ENCODE measurements around the gene POLR2J. TPM values are rescaled to one million over a fixed set of nuclear protein-coding genes. Genes with fewer than 3 reads are reported as not detected.

POLR2J gene
- total RNA-seq, 1 experiment from 2014 or later: 70.0 TPM

DNA sequence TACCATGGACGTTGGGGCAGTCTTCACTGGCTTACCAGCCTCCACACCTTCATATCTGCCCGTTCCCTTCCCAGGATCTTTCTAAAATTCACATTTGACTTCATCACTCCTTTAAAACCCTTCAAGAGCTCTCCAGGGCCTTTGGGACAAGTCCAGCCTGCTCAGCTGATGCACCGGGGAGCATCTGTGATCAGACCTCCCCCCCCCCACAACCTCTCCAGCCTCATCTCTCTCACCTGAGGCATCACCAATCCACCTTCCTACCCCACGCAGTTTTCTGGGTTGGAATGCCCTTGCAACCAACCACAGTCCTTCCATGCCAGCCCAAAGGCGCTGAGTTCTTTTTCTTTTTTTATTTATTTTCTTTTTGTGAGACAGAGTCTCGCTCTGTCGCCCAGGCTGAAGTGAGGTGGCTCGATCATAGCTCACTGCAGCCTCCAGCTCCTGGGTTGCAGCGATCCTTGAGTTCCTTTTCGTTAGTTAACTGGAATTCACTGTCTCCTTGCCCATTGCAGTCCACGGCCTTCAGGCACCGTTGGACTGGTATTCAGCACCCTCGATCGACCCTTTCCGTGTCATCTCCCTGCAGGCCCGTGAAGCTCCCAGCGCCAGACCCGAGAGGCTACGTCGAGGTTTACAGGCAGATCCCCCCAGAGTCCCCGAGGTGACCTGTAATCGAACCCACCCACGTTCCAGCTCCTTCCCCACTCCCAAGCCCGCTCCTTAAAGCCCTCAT is 14.7 kb downstream of the POLR2J start:
- Mint-ChIP-seq H3K27me3 (ENCODE audit: insufficient read depth, unreplicated experiment) (no peaks in the 10 kb centered on the region), H3K27ac (ENCODE audit: unreplicated experiment) (peak overlapping the region; percentile 71), H3K9me3 (ENCODE audit: unreplicated experiment) (no peaks in the 10 kb centered on the region), H3K4me1 (ENCODE audit: low read depth, unreplicated experiment) (peaks cover 8% of the 10 kb centered on the region), H3K4me3 (ENCODE audit: unreplicated experiment) (peak overlapping the region; percentile 87), H3K36me3 (ENCODE audit: insufficient read depth, unreplicated experiment) (peaks cover 29% of the 10 kb centered on the region)
- no peak for TF ChIP-seq CTCF (IDR thresholded peaks at IDR 0.05; ENCODE audit: insufficient read depth in 1 of 2, low read depth in 1 of 2, low read length in 1 of 2, severe bottlenecking in 1 of 2, unreplicated experiment in 1 of 2)
- Histone ChIP-seq H3K4me1 (peaks cover 5% of the 10 kb centered on the region; the same call in 1 of the 2 replicates), H3K9me3 (no peaks in the 10 kb centered on the region), H3K36me3 (ENCODE audit: control insufficient read depth, insufficient read depth, low read length) (peaks cover 2% of the 10 kb centered on the region), H3K4me3 (ENCODE audit: low read depth, low read length) (peak overlapping the region; percentile 67), H3K27me3 (replicated peaks; ENCODE audit: control insufficient read depth, insufficient read depth, low read length) (no peaks in the 10 kb centered on the region)
- ChIA-PET POLR2A (interaction anchor here (0.6 to 1.0 kb wide), 3 partner anchors 9 to 68 kb away, joined by 3 to 5 read pairs (median 4); partner anchors contain the start of gene PRKRIP1), CTCF (interaction anchor here (0.6 to 1.1 kb wide), 2 partner anchors 59 to 1862 kb away, joined by 3 to 8 read pairs; no protein-coding TSS in a partner anchor)
- intact Hi-C loops (cut with micrococcal nuclease; ENCODE audit: unreplicated experiment): no loop called here
- DNase-seq: no peak
- BruUV-seq (replicated peaks): TSS peak; percentile 30

DNA sequence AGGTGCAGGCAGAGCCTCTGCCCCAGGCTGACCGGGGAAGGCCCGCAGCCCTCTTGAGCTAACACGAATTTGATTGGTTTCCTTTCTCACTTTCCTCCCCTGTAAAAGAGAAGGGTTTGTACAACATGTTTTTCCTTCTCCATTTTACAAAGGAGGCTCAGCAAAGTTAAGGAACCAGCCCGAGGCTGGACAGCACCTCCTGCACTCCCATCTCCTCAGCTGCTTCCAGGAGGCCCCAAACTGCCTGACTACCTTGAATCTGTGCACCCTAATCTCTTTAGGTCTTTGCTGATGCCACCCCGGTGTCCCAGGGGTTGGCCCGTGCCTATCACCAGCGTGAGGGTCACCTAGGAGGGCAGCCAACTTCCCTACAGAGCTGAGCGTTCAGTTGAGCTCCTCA is 18.3 kb downstream of the POLR2J start:
- ChIA-PET POLR2A (no interaction called here), CTCF (interaction anchor here (0.7 kb wide), 1 partner anchor 861 kb away, joined by 4 read pairs; no protein-coding TSS in a partner anchor)
- no peaks in the 10 kb centered on the region for H3K4me1 ChIP-seq
- BruUV-seq (replicated peaks): no TSS peak
- TF ChIP-seq CTCF (IDR thresholded peaks at IDR 0.05; ENCODE audit: insufficient read depth in 1 of 2, low read depth in 1 of 2, low read length in 1 of 2, severe bottlenecking in 1 of 2, unreplicated experiment in 1 of 2): no peak
- no peak for DNase-seq
- H3K27me3 Mint-ChIP-seq (ENCODE audit: insufficient read depth, unreplicated experiment): no peaks in the 10 kb centered on the region
- H3K9me3 ChIP-seq: no peaks in the 10 kb centered on the region
- H3K27me3 ChIP-seq (replicated peaks; ENCODE audit: control insufficient read depth, insufficient read depth, low read length): no peaks in the 10 kb centered on the region
- H3K9me3 Mint-ChIP-seq (ENCODE audit: unreplicated experiment): no peaks in the 10 kb centered on the region
- peaks cover 33% of the 10 kb centered on the region for H3K36me3 Mint-ChIP-seq (ENCODE audit: insufficient read depth, unreplicated experiment)
- H3K27ac Mint-ChIP-seq (ENCODE audit: unreplicated experiment): no peak overlapping the region
- no peak overlapping the region for H3K4me3 Mint-ChIP-seq (ENCODE audit: unreplicated experiment)
- intact Hi-C loops (cut with micrococcal nuclease; ENCODE audit: unreplicated experiment): no loop called here
- H3K4me3 ChIP-seq (ENCODE audit: low read depth, low read length): no peak overlapping the region
- H3K36me3 ChIP-seq (ENCODE audit: control insufficient read depth, insufficient read depth, low read length): peaks cover 4% of the 10 kb centered on the region
- H3K4me1 Mint-ChIP-seq (ENCODE audit: low read depth, unreplicated experiment): peaks cover 8% of the 10 kb centered on the region

DNA sequence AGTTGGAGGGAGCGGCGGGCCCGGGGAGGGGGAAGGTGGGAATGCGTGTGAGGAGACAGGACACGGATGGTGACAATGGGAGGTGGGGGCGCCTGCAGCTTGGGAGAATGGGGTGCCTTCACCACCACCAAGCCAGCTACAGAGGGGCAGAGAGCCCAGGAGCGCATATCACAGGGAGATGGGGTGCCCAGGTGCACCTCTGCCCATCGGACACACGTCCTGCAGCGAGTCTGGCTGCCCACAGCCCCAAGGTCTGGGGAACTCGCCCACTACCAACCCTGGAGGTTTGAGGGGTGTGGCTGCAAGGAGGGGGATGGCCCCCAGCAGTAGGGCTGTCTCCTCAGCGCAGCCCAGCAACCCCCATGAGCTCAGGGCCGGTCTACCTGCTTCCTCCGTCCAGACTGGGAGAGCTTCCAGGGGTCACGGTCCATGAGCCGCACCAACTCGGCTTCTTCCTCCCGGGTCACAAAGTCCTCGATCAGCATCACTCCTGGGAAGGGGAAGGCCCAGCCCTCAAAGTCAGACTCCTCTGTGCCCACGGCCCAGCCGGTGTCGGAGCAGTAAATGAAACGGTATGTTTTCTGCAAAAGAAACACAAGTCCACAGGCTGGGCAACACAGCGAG is 19.4 kb downstream of the POLR2J start:
- no TSS peak for BruUV-seq (replicated peaks)
- peaks cover 4% of the 10 kb centered on the region for H3K36me3 ChIP-seq (ENCODE audit: control insufficient read depth, insufficient read depth, low read length)
- no peak overlapping the region for H3K4me3 ChIP-seq (ENCODE audit: low read depth, low read length)
- peaks cover 33% of the 10 kb centered on the region for H3K36me3 Mint-ChIP-seq (ENCODE audit: insufficient read depth, unreplicated experiment)
- H3K27me3 ChIP-seq (replicated peaks; ENCODE audit: control insufficient read depth, insufficient read depth, low read length): no peaks in the 10 kb centered on the region
- no peaks in the 10 kb centered on the region for H3K27me3 Mint-ChIP-seq (ENCODE audit: insufficient read depth, unreplicated experiment)
- intact Hi-C loops (cut with micrococcal nuclease; ENCODE audit: unreplicated experiment): loop anchor here (10.0 kb wide), 1 partner anchor 175 kb away; the partner anchor contains the start of gene SH2B2
- POLR2A ChIA-PET: no interaction called here
- no peaks in the 10 kb centered on the region for H3K4me1 ChIP-seq
- H3K4me3 Mint-ChIP-seq (ENCODE audit: unreplicated experiment): no peak overlapping the region
- H3K27ac Mint-ChIP-seq (ENCODE audit: unreplicated experiment): no peak overlapping the region
- no peaks in the 10 kb centered on the region for H3K9me3 ChIP-seq
- peaks cover 8% of the 10 kb centered on the region for H3K4me1 Mint-ChIP-seq (ENCODE audit: low read depth, unreplicated experiment)
- no peaks in the 10 kb centered on the region for H3K9me3 Mint-ChIP-seq (ENCODE audit: unreplicated experiment)
- no peak for DNase-seq
- TF ChIP-seq CTCF (IDR thresholded peaks at IDR 0.05; ENCODE audit: insufficient read depth in 1 of 2, low read depth in 1 of 2, low read length in 1 of 2, severe bottlenecking in 1 of 2, unreplicated experiment in 1 of 2): no peak
- CTCF ChIA-PET: no interaction called here
